ENCODE data around the gene APOF. TPM values are rescaled to one million over a fixed set of nuclear protein-coding genes. Genes with fewer than 3 reads are reported as not detected.
"Not testable (repeated sequence)": the region's sequence is repeated elsewhere in the genome, so short reads cannot be mapped to it uniquely, and the experiment has no call there.

The APOF gene
- total RNA-seq, 4 donors from 2014 or later = not detected

- 69 to 80% methylated on average over 1 to 2 of the region's 5 CpGs for WGBS, 2 donors (ENCODE audit: low coverage in 1 of 2)
- Histone ChIP-seq H3K27me3 (no peaks in the 10 kb centered on the region), H3K27ac (no peak overlapping the region), H3K4me3 (no peak overlapping the region), H3K9me3 (no peaks in the 10 kb centered on the region), H3K36me3 (peaks cover 0 to 100% of the 10 kb centered on the region in 2 donors), H3K4me1 (no peaks in the 10 kb centered on the region)
- no peak for ATAC-seq
- TF ChIP-seq EP300 (IDR thresholded peaks at IDR 0.05) (no peak), POLR2AphosphoS5 (IDR thresholded peaks at IDR 0.05) (no peak), CTCF (IDR thresholded peaks at IDR 0.05) (no peak)
Measured at GRCh38 chr12:56348776-56349175, 13.9 kb downstream of the APOF start.

- not testable (repeated sequence) for H3K27me3 ChIP-seq, H3K4me3 ChIP-seq, H3K4me1 ChIP-seq, H3K9me3 ChIP-seq, H3K27ac ChIP-seq, ATAC-seq
- H3K36me3 ChIP-seq = peaks cover 0 to 100% of the 10 kb centered on the region in 2 donors
- 97 to 100% methylated on average over 1 to 4 of the region's 9 CpGs for WGBS, 2 donors (ENCODE audit: low coverage in 1 of 2)
Measured at GRCh38 chr12:56347255-56347654, 15.4 kb downstream of the APOF start.

GRCh38 chr12:56346675-56347074, 16.0 kb downstream of the APOF start:
- Histone ChIP-seq H3K36me3 (peaks cover 0 to 98% of the 10 kb centered on the region in 2 donors), H3K4me1 (no peaks in the 10 kb centered on the region), H3K9me3 (no peaks in the 10 kb centered on the region), H3K27me3 (no peaks in the 10 kb centered on the region), H3K27ac (no peak overlapping the region), H3K4me3 (no peak overlapping the region)
- no peak for TF ChIP-seq POLR2AphosphoS5 (IDR thresholded peaks at IDR 0.05)
- TF ChIP-seq CTCF (IDR thresholded peaks at IDR 0.05) = no peak
- TF ChIP-seq EP300 (IDR thresholded peaks at IDR 0.05) = no peak
- no peak for TF ChIP-seq POLR2A (IDR thresholded peaks at IDR 0.05)
- 60% methylated on average over 4 of the region's 7 CpGs; no CpG with 5 or more reads in 1 of the 2 donors for WGBS, 2 donors (ENCODE audit: low coverage in 1 of 2)
- no peak for ATAC-seq

GRCh38 chr12:56342290-56342689, 20.4 kb downstream of the APOF start:
- H3K9me3 ChIP-seq, ATAC-seq, H3K27ac ChIP-seq, H3K4me1 ChIP-seq, H3K4me3 ChIP-seq, H3K27me3 ChIP-seq: not testable (repeated sequence)
- WGBS, 2 donors (ENCODE audit: low coverage in 1 of 2) = 100% methylated on average over 2 of the region's 2 CpGs; no CpG with 5 or more reads in 1 of the 2 donors
- peaks cover 0 to 60% of the 10 kb centered on the region in 2 donors for H3K36me3 ChIP-seq

GRCh38 chr12:56341616-56342015, 21.0 kb downstream of the APOF start:
- Histone ChIP-seq H3K36me3 (peaks cover 0 to 54% of the 10 kb centered on the region in 2 donors), H3K4me1 (no peaks in the 10 kb centered on the region), H3K4me3 (no peak overlapping the region), H3K27me3 (no peaks in the 10 kb centered on the region), H3K9me3 (no peaks in the 10 kb centered on the region), H3K27ac (no peak overlapping the region)
- WGBS, 2 donors (ENCODE audit: low coverage in 1 of 2) = 0 to 46% methylated on average over 1 of the region's 1 CpG
- TF ChIP-seq EP300 (IDR thresholded peaks at IDR 0.05) (no peak), CTCF (IDR thresholded peaks at IDR 0.05) (no peak), POLR2AphosphoS5 (IDR thresholded peaks at IDR 0.05) (no peak), POLR2A (IDR thresholded peaks at IDR 0.05) (no peak)
- no peak for ATAC-seq

- H3K27me3 ChIP-seq = no peaks in the 10 kb centered on the region
- peaks cover 0 to 28% of the 10 kb centered on the region in 2 donors for H3K36me3 ChIP-seq
- no peak overlapping the region for H3K4me3 ChIP-seq
- TF ChIP-seq CTCF (IDR thresholded peaks at IDR 0.05) (no peak), POLR2A (IDR thresholded peaks at IDR 0.05) (no peak), POLR2AphosphoS5 (IDR thresholded peaks at IDR 0.05) (no peak), EP300 (IDR thresholded peaks at IDR 0.05) (no peak)
- no peak overlapping the region for H3K27ac ChIP-seq
- WGBS, 2 donors (ENCODE audit: low coverage in 1 of 2) = 78 to 100% methylated on average over 1 of the region's 1 CpG
- H3K9me3 ChIP-seq = no peaks in the 10 kb centered on the region
- no peaks in the 10 kb centered on the region for H3K4me1 ChIP-seq
- ATAC-seq = no peak
Measured at GRCh38 chr12:56339158-56339422, 23.6 kb downstream of the APOF start.

Measured in gastroesophageal sphincter (tissue), 4 donors.